ENCODE data around the gene FAM114A1.

DNA sequence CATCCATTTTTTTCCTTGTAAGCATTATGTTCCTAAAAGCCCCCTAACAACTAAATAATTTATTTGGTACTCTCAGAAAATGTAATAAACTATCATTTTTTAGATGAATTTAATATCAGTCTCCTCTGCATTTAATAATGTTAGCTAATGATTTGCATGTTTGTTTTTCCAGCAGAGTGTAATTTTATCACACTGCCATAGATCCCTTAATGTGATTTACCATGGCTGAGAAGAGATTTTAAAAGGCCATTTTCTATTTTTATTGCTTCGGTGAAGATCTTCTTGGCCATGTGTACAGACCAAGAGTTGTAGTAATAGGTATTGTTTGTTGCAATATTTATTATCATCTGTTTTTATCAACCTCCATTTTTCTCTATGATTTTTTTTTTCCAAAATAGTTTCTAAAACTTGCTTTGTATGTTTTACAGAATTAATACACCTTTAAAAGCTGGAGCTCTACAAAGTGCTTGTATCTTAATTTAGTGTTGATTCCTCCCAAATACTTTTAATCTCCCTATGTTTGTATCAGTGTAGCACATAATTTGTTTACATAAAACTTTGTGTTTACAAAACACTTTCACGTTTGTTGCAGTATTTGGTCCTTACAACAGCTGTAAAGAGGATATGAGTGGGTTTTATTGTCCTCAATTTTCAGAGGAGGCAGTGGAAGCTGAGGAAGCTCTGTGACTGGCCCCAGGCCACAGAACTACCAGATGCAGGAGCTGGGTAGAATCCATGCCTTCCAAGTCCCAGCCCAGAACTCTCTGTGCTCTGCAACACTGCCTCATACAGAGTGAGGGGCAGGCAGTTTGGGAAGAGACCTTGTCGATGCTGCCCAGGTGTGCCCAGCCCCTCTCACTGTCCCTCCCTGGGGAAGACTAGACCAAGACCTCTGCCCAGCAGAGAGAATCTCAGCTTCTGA is 58.1 kb downstream of the FAM114A1 start:
- TF ChIP-seq POLR2A (IDR thresholded peaks at IDR 0.05): no peak
- TF ChIP-seq EP300 (IDR thresholded peaks at IDR 0.05): no peak
- TF ChIP-seq, protein P1, sequence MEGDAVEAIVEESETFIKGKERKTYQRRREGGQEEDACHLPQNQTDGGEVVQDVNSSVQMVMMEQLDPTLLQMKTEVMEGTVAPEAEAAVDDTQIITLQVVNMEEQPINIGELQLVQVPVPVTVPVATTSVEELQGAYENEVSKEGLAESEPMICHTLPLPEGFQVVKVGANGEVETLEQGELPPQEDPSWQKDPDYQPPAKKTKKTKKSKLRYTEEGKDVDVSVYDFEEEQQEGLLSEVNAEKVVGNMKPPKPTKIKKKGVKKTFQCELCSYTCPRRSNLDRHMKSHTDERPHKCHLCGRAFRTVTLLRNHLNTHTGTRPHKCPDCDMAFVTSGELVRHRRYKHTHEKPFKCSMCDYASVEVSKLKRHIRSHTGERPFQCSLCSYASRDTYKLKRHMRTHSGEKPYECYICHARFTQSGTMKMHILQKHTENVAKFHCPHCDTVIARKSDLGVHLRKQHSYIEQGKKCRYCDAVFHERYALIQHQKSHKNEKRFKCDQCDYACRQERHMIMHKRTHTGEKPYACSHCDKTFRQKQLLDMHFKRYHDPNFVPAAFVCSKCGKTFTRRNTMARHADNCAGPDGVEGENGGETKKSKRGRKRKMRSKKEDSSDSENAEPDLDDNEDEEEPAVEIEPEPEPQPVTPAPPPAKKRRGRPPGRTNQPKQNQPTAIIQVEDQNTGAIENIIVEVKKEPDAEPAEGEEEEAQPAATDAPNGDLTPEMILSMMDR (IDR thresholded peaks at IDR 0.05): no peak
- TF ChIP-seq POLR2AphosphoS5 (IDR thresholded peaks at IDR 0.05): no peak
